Subcutaneous abdominal adipose tissue (tissue), 5 donors: Measurements from ENCODE around the gene SLC22A23.

ENCODE experiments used
- H3K27ac ChIP-seq: one replicate; pipeline ENCODE4 v1.7.0; 2013; ENCODE audit warnings: low read depth, mild to moderate bottlenecking, inconsistent platforms, low read length, moderate library complexity
- H3K27me3 ChIP-seq, 5 donors: one replicate each; pipeline ENCODE4 v1.7.0; 2013; ENCODE audit warnings: low read length in 5 of 5, inconsistent platforms in 1 of 5; ENCODE audit not compliant: control insufficient read depth in 5 of 5, insufficient read depth in 4 of 5
- H3K36me3 ChIP-seq, 5 donors: one replicate each; pipeline ENCODE4 v1.7.0; 2013; ENCODE audit warnings: low read length in 5 of 5; ENCODE audit not compliant: control insufficient read depth in 5 of 5, insufficient read depth in 5 of 5
- H3K4me1 ChIP-seq, 5 donors: one replicate each; pipeline ENCODE4 v1.7.0; 2013; ENCODE audit warnings: low read length in 5 of 5, mild to moderate bottlenecking in 3 of 5, moderate library complexity in 1 of 5; ENCODE audit not compliant: control insufficient read depth in 5 of 5, insufficient read depth in 5 of 5
- H3K4me3 ChIP-seq, 5 donors: one replicate each; pipeline ENCODE4 v1.7.0; 2013; ENCODE audit warnings: low read length in 5 of 5, low read depth in 1 of 5
- H3K9ac ChIP-seq, 5 donors: one replicate each; pipeline ENCODE4 v1.7.0; 2013; ENCODE audit warnings: low read length in 5 of 5, mild to moderate bottlenecking in 4 of 5, moderate library complexity in 3 of 5
- H3K9me3 ChIP-seq, 5 donors: one replicate each; pipeline ENCODE4 v1.7.0; 2013; ENCODE audit warnings: low read length in 5 of 5; ENCODE audit not compliant: control insufficient read depth in 5 of 5
- donor health status: healthy.
- donor health status: healthy.
- donor health status: healthy.
- donor health status: healthy.
- donor health status: healthy.

The SLC22A23 gene

GRCh38 chr6:3317741-3318211 lies 139.1 kb downstream of the SLC22A23 start:
- Histone ChIP-seq H3K27me3 (no peaks in the 10 kb centered on the region), H3K27ac (no peak overlapping the region), H3K9me3 (no peaks in the 10 kb centered on the region), H3K9ac (no peak overlapping the region), H3K36me3 (peaks cover 0 to 20% (median 5%) of the 10 kb centered on the region in 5 donors), H3K4me3 (no peak overlapping the region), H3K4me1 (peaks cover 0 to 14% (median 3%) of the 10 kb centered on the region in 5 donors)

DNA sequence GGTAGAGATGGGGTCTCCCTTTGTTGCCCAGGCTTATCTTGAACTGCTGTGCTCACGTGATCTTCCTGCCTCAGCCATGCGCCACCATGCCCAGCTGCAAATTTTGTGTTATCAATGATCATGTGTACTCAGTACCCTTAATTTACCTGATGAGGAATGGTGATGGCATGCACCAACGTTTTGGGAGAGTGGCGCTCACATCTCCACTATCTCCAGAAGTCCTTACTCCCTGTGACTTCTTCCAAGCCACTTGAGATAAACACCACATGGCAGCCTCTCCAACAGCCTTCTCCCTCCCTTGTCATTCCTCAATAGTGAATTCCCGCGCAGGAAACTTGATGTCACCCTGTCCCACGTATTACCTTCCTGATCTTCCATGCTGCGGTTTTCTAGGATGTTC lies 140.0 kb downstream of the SLC22A23 start:
- H3K9ac ChIP-seq, result no peak overlapping the region

GRCh38 chr6:3316331-3316730 lies 140.5 kb downstream of the SLC22A23 start:
- no peaks in the 10 kb centered on the region for H3K27me3 ChIP-seq
- no peak overlapping the region for H3K9ac ChIP-seq
- H3K4me3 ChIP-seq, result no peak overlapping the region
- peaks cover 0 to 16% (median 3%) of the 10 kb centered on the region in 5 donors for H3K4me1 ChIP-seq
- no peaks in the 10 kb centered on the region for H3K9me3 ChIP-seq
- H3K36me3 ChIP-seq, result peaks cover 0 to 22% (median 5%) of the 10 kb centered on the region in 5 donors
- H3K27ac ChIP-seq, result no peak overlapping the region

More for the DNA sequence above, 140.0 kb downstream of the SLC22A23 start:
- Histone ChIP-seq H3K9me3 (no peaks in the 10 kb centered on the region), H3K27ac (no peak overlapping the region), H3K4me1 (peaks cover 0 to 19% (median 3%) of the 10 kb centered on the region in 5 donors), H3K36me3 (peaks cover 0 to 22% (median 5%) of the 10 kb centered on the region in 5 donors), H3K4me3 (no peak overlapping the region), H3K27me3 (no peaks in the 10 kb centered on the region)

GRCh38 chr6:3315841-3316240 lies 141.0 kb downstream of the SLC22A23 start:
- peaks cover 0 to 16% (median 3%) of the 10 kb centered on the region in 5 donors for H3K4me1 ChIP-seq
- H3K9ac ChIP-seq, result no peak overlapping the region
- no peak overlapping the region for H3K27ac ChIP-seq
- H3K9me3 ChIP-seq, result no peaks in the 10 kb centered on the region
- H3K36me3 ChIP-seq, result peaks cover 0 to 22% (median 5%) of the 10 kb centered on the region in 5 donors
- H3K27me3 ChIP-seq, result no peaks in the 10 kb centered on the region
- no peak overlapping the region for H3K4me3 ChIP-seq

GRCh38 chr6:3314621-3315467 lies 142.0 kb downstream of the SLC22A23 start:
- peaks cover 0 to 17% (median 4%) of the 10 kb centered on the region in 5 donors for H3K36me3 ChIP-seq

DNA sequence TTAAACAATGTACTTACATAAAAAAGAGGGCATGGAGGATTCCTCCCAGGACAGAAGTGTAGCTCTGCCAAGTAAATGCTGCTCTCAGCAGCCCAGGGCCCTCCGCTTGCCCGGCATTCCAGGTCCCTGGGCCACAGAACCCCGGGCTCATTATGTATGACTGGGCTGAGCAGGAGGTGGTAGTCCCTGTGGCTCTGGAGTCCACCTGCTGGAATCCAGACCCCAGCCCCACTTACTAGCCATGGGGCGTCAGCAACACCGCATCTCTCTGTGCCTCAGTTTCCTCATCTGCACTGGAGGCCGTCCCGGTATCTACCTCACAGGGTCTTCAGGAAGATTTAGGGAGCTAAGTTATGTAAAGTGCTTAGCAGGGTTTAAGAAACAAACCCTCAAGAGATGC lies 142.7 kb downstream of the SLC22A23 start:
- Histone ChIP-seq H3K4me3 (no peak overlapping the region), H3K36me3 (peaks cover 0 to 15% (median 0%) of the 10 kb centered on the region in 5 donors), H3K9me3 (no peaks in the 10 kb centered on the region), H3K27ac (no peak overlapping the region), H3K9ac (no peak overlapping the region), H3K4me1 (peaks cover 0 to 16% (median 3%) of the 10 kb centered on the region in 5 donors), H3K27me3 (no peaks in the 10 kb centered on the region)

More at GRCh38 chr6:3314621-3315467, 142.0 kb downstream of the SLC22A23 start:
- no peaks in the 10 kb centered on the region for H3K9me3 ChIP-seq
- H3K4me3 ChIP-seq, result no peak overlapping the region
- no peak overlapping the region for H3K27ac ChIP-seq
- no peak overlapping the region for H3K9ac ChIP-seq
- H3K27me3 ChIP-seq, result no peaks in the 10 kb centered on the region
- peaks cover 0 to 16% (median 3%) of the 10 kb centered on the region in 5 donors for H3K4me1 ChIP-seq

GRCh38 chr6:3312604-3313231 lies 144.1 kb downstream of the SLC22A23 start:
- Histone ChIP-seq H3K9ac (no peak overlapping the region), H3K4me3 (no peak overlapping the region), H3K27ac (no peak overlapping the region), H3K27me3 (no peaks in the 10 kb centered on the region), H3K36me3 (peaks cover 0 to 15% (median 0%) of the 10 kb centered on the region in 5 donors), H3K9me3 (no peaks in the 10 kb centered on the region), H3K4me1 (peaks cover 0 to 9% (median under 1%) of the 10 kb centered on the region in 5 donors)

- no peaks in the 10 kb centered on the region for H3K9me3 ChIP-seq
- H3K36me3 ChIP-seq, result peaks cover 0 to 16% (median 7%) of the 10 kb centered on the region in 5 donors
- no peak overlapping the region for H3K4me3 ChIP-seq
Measured at GRCh38 chr6:3311826-3312225, 145.0 kb downstream of the SLC22A23 start.

GRCh38 chr6:3310703-3311102 lies 146.1 kb downstream of the SLC22A23 start:
- Histone ChIP-seq H3K36me3 (peaks cover 0 to 21% (median 11%) of the 10 kb centered on the region in 5 donors), H3K27me3 (no peaks in the 10 kb centered on the region), H3K9ac (no peak overlapping the region), H3K4me1 (peaks cover 0 to 9% (median 0%) of the 10 kb centered on the region in 5 donors), H3K27ac (no peak overlapping the region), H3K4me3 (no peak overlapping the region), H3K9me3 (no peaks in the 10 kb centered on the region)

More at GRCh38 chr6:3311826-3312225, 145.0 kb downstream of the SLC22A23 start:
- Histone ChIP-seq H3K9ac (no peak overlapping the region), H3K27me3 (no peaks in the 10 kb centered on the region), H3K4me1 (peaks cover 0 to 9% (median 0%) of the 10 kb centered on the region in 5 donors), H3K27ac (no peak overlapping the region)

DNA sequence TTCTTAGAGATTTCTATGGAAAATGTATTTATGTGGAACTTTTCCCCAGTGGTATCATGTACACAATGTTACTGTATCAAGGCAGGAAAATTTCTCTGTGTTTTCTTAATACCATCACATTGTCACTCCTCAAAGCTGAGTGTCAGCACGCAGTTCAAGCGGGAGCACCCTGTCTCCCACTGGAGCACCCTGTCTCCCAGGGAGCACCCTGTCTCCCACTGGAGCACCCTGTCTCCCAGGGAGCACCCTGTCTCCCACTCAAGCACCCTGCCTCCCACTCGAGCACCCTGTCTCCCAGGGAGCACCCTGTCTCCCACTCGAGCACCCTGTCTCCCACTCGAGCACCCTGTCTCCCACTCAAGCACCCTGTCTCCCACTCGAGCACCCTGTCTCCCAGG lies 146.8 kb downstream of the SLC22A23 start:
- H3K27me3 ChIP-seq, result no peaks in the 10 kb centered on the region
- H3K4me3 ChIP-seq, result no peak overlapping the region
- H3K9me3 ChIP-seq, result no peaks in the 10 kb centered on the region
- no peak overlapping the region for H3K9ac ChIP-seq
- H3K4me1 ChIP-seq, result peaks cover 0 to 9% (median 0%) of the 10 kb centered on the region in 5 donors
- H3K27ac ChIP-seq, result no peak overlapping the region
- peaks cover 0 to 24% (median 11%) of the 10 kb centered on the region in 5 donors for H3K36me3 ChIP-seq
